ENCODE measurements around the gene ZGPAT. TPM values are rescaled to one million over a fixed set of nuclear protein-coding genes. Genes with fewer than 3 reads are reported as not detected.
A peak's percentile ranks its signal among the peaks of the same experiment; 100 is the strongest.

Gene ZGPAT
- total RNA-seq, 2 donors from 2014 or later = 28.8 to 29.5 TPM

DNA sequence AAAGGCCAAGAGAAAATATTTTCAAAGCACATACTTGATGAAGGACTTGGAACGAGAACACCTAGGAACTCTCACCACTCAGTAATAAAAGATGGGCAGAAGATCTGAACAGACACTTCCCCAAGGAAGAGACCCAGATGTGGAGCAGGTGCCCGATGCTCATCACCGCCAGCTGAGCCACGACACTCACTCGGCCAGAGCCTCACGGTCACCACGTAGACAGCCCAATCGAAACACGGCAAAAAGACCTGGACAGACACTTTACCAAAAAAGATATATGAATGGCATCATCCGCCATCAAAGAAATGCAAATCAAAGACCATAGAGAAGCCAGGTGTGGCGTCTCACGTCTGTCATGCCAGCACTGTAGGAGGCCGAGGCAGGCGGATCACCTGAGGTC is 73.3 kb downstream of the ZGPAT start:
- DNase-seq = no peak
- Mint-ChIP-seq H3K27ac (no peak overlapping the region), H3K4me3 (no peak overlapping the region), H3K4me1 (peaks cover 3% of the 10 kb centered on the region), H3K36me3 (ENCODE audit: low read depth) (peaks cover 24% of the 10 kb centered on the region), H3K27me3 (ENCODE audit: insufficient read depth) (no peaks in the 10 kb centered on the region), H3K9me3 (no peaks in the 10 kb centered on the region)
- Histone ChIP-seq H3K4me1 (ENCODE audit: control insufficient read depth, insufficient read depth, low read length) (no peaks in the 10 kb centered on the region), H3K36me3 (ENCODE audit: control insufficient read depth, insufficient read depth, low read length) (no peaks in the 10 kb centered on the region), H3K9me3 (ENCODE audit: control insufficient read depth, low read length) (no peaks in the 10 kb centered on the region), H3K4me3 (ENCODE audit: low read length) (no peak overlapping the region), H3K9ac (ENCODE audit: extremely low read depth, low read length, poor library complexity, severe bottlenecking) (no peak overlapping the region), H3K27me3 (ENCODE audit: control insufficient read depth, insufficient read depth, low read length, poor library complexity, severe bottlenecking) (no peaks in the 10 kb centered on the region), H3K27ac (ENCODE audit: low read depth, low read length) (no peak overlapping the region)
- WGBS, 2 experiments (ENCODE audit: insufficient coverage in 1 of 2, insufficient read length in 1 of 2) = 92 to 96% methylated on average over 14 of the region's 14 CpGs
- TF ChIP-seq CTCF (conservative IDR thresholded peaks at IDR 0.05) = no peak

- H3K4me1 ChIP-seq (ENCODE audit: control insufficient read depth, insufficient read depth, low read length) = no peaks in the 10 kb centered on the region
- DNase-seq = no peak
- no peaks in the 10 kb centered on the region for H3K27me3 Mint-ChIP-seq (ENCODE audit: insufficient read depth)
- peaks cover 24% of the 10 kb centered on the region for H3K36me3 Mint-ChIP-seq (ENCODE audit: low read depth)
- H3K36me3 ChIP-seq (ENCODE audit: control insufficient read depth, insufficient read depth, low read length) = no peaks in the 10 kb centered on the region
- TF ChIP-seq CTCF (conservative IDR thresholded peaks at IDR 0.05) = peak; percentile 18
- H3K4me1 Mint-ChIP-seq = peaks cover 3% of the 10 kb centered on the region
- H3K9me3 ChIP-seq (ENCODE audit: control insufficient read depth, low read length) = no peaks in the 10 kb centered on the region
- H3K4me3 Mint-ChIP-seq = no peak overlapping the region
- H3K27me3 ChIP-seq (ENCODE audit: control insufficient read depth, insufficient read depth, low read length, poor library complexity, severe bottlenecking) = no peaks in the 10 kb centered on the region
- no peak overlapping the region for H3K27ac Mint-ChIP-seq
- no peak overlapping the region for H3K9ac ChIP-seq (ENCODE audit: extremely low read depth, low read length, poor library complexity, severe bottlenecking)
- H3K27ac ChIP-seq (ENCODE audit: low read depth, low read length) = no peak overlapping the region
- no peaks in the 10 kb centered on the region for H3K9me3 Mint-ChIP-seq
- H3K4me3 ChIP-seq (ENCODE audit: low read length) = no peak overlapping the region
- 83 to 85% methylated on average over 14 to 18 of the region's 18 CpGs for WGBS, 2 experiments (ENCODE audit: insufficient coverage in 1 of 2, insufficient read length in 1 of 2)
Measured at GRCh38 chr20:63782051-63782471, 74.2 kb downstream of the ZGPAT start.

GRCh38 chr20:63782521-63782971 is 74.7 kb downstream of the ZGPAT start:
- Mint-ChIP-seq H3K4me3 (no peak overlapping the region), H3K9me3 (no peaks in the 10 kb centered on the region), H3K27me3 (ENCODE audit: insufficient read depth) (no peaks in the 10 kb centered on the region), H3K4me1 (peaks cover 3% of the 10 kb centered on the region), H3K27ac (no peak overlapping the region), H3K36me3 (ENCODE audit: low read depth) (peaks cover 20% of the 10 kb centered on the region)
- H3K4me1 ChIP-seq (ENCODE audit: control insufficient read depth, insufficient read depth, low read length) = no peaks in the 10 kb centered on the region
- no peak overlapping the region for H3K9ac ChIP-seq (ENCODE audit: extremely low read depth, low read length, poor library complexity, severe bottlenecking)
- H3K27ac ChIP-seq (ENCODE audit: low read depth, low read length) = no peak overlapping the region
- WGBS, 2 experiments (ENCODE audit: insufficient coverage in 1 of 2, insufficient read length in 1 of 2) = 93 to 98% methylated on average over 8 to 12 of the region's 12 CpGs
- H3K27me3 ChIP-seq (ENCODE audit: control insufficient read depth, insufficient read depth, low read length, poor library complexity, severe bottlenecking) = no peaks in the 10 kb centered on the region
- H3K9me3 ChIP-seq (ENCODE audit: control insufficient read depth, low read length) = no peaks in the 10 kb centered on the region
- DNase-seq = no peak
- no peak overlapping the region for H3K4me3 ChIP-seq (ENCODE audit: low read length)
- H3K36me3 ChIP-seq (ENCODE audit: control insufficient read depth, insufficient read depth, low read length) = no peaks in the 10 kb centered on the region
- TF ChIP-seq CTCF (conservative IDR thresholded peaks at IDR 0.05) = no peak
